MCF 10A (cell line): ENCODE results near the gene RGPD3. TPM values are rescaled to one million over a fixed set of nuclear protein-coding genes. Genes with fewer than 3 reads are reported as not detected.

Experiments used
- BruUV-seq: library from RNA; stranded (reverse); fragments of 400-500 nt; replicated peaks from 2 replicates; lab custom pipeline; 2021; lab: Mats Ljungman, UMichigan
- CTCF ChIA-PET: fragments of 300-600 bp; sonication (Branson Sonifier 250); formaldehyde crosslinking; extraction: SDS; loops from one replicate; lab custom pipeline; 2021; ENCODE audit warnings: antibody characterized with exemption, inconsistent platforms; lab: Yijun Ruan, JAX
- POLR2A ChIA-PET: fragments of 300-600, 350-650 bp; sonication (Branson Sonifier 250); formaldehyde crosslinking; extraction: SDS; loops from one replicate; lab custom pipeline; 2020; ENCODE audit warnings: antibody characterized with exemption, inconsistent platforms; lab: Yijun Ruan, JAX
- DNase-seq: peaks from one replicate; pipeline ENCODE4 v3.0.0-alpha.2; 2018; ENCODE audit not compliant: unreplicated experiment
- H3K27ac Mint-ChIP-seq: one replicate; pipeline ENCODE4 v1.8.0; 2022; ENCODE audit warnings: mild to moderate bottlenecking, low read depth, mixed read lengths; ENCODE audit not compliant: unreplicated experiment
- H3K27me3 Mint-ChIP-seq: one replicate; pipeline ENCODE4 v1.8.0; 2022; ENCODE audit warnings: mixed read lengths; ENCODE audit not compliant: insufficient read depth, unreplicated experiment
- H3K36me3 Mint-ChIP-seq: one replicate; pipeline ENCODE4 v1.8.0; 2022; ENCODE audit warnings: mild to moderate bottlenecking, moderate library complexity, mixed read lengths; ENCODE audit not compliant: insufficient read depth, unreplicated experiment
- H3K4me1 Mint-ChIP-seq: one replicate; pipeline ENCODE4 v1.8.0; 2022; ENCODE audit warnings: mixed read lengths; ENCODE audit not compliant: insufficient read depth, unreplicated experiment
- H3K4me3 Mint-ChIP-seq: one replicate; pipeline ENCODE4 v1.8.0; 2022; ENCODE audit warnings: mild to moderate bottlenecking, moderate library complexity, mixed read lengths; ENCODE audit not compliant: unreplicated experiment
- H3K9me3 Mint-ChIP-seq: one replicate; pipeline ENCODE4 v1.8.0; 2022; ENCODE audit warnings: mixed read lengths; ENCODE audit not compliant: unreplicated experiment
- intact Hi-C: fragments of 100-400 bp; cut with micrococcal nuclease; formaldehyde crosslinking; loops from 2 replicates; pipeline ENCODE4 v1.14.1; 2022
- total RNA-seq: library from RNA; stranded (reverse); gene quantifications from 2 replicates; pipeline ENCODE4 v1.2.3, GENCODE V29; 2022
- TF ChIP-seq, protein P1 (sequence below): fragments of 200-600 bp; IDR thresholded peaks from one replicate; pipeline ENCODE4 v1.8.0; 2022; ENCODE audit warnings: antibody characterized with exemption, mild to moderate bottlenecking; ENCODE audit not compliant: unreplicated experiment

The RGPD3 gene
- total RNA-seq, 1 experiment from 2014 or later: not detected

GRCh38 chr2:106358521-106358920 is 109.7 kb downstream of the RGPD3 start:
- CTCF ChIA-PET: interaction anchor here (0.7 kb wide), 1 partner anchor 309 kb away, joined by 4 read pairs; no protein-coding TSS in a partner anchor
- H3K9me3 Mint-ChIP-seq: no peaks in the 10 kb centered on the region

GRCh38 chr2:106358081-106358480 is 110.1 kb downstream of the RGPD3 start:
- Mint-ChIP-seq H3K4me1 (no peaks in the 10 kb centered on the region), H3K27me3 (no peaks in the 10 kb centered on the region), H3K9me3 (no peaks in the 10 kb centered on the region), H3K4me3 (no peak overlapping the region), H3K36me3 (no peaks in the 10 kb centered on the region), H3K27ac (no peak overlapping the region)
- POLR2A ChIA-PET: no interaction called here
- TF ChIP-seq, protein P1, sequence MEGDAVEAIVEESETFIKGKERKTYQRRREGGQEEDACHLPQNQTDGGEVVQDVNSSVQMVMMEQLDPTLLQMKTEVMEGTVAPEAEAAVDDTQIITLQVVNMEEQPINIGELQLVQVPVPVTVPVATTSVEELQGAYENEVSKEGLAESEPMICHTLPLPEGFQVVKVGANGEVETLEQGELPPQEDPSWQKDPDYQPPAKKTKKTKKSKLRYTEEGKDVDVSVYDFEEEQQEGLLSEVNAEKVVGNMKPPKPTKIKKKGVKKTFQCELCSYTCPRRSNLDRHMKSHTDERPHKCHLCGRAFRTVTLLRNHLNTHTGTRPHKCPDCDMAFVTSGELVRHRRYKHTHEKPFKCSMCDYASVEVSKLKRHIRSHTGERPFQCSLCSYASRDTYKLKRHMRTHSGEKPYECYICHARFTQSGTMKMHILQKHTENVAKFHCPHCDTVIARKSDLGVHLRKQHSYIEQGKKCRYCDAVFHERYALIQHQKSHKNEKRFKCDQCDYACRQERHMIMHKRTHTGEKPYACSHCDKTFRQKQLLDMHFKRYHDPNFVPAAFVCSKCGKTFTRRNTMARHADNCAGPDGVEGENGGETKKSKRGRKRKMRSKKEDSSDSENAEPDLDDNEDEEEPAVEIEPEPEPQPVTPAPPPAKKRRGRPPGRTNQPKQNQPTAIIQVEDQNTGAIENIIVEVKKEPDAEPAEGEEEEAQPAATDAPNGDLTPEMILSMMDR: no peak
- DNase-seq: no peak
- BruUV-seq: no TSS peak
- intact Hi-C loops: no loop called here
- CTCF ChIA-PET: no interaction called here

More at GRCh38 chr2:106358521-106358920, 109.7 kb downstream of the RGPD3 start:
- no peaks in the 10 kb centered on the region for H3K4me1 Mint-ChIP-seq
- POLR2A ChIA-PET: no interaction called here
- no peaks in the 10 kb centered on the region for H3K27me3 Mint-ChIP-seq
- no peak for DNase-seq
- H3K36me3 Mint-ChIP-seq: no peaks in the 10 kb centered on the region
- TF ChIP-seq, protein P1: no peak
- BruUV-seq: no TSS peak
- H3K27ac Mint-ChIP-seq: no peak overlapping the region
- no peak overlapping the region for H3K4me3 Mint-ChIP-seq
- intact Hi-C loops: no loop called here

DNA sequence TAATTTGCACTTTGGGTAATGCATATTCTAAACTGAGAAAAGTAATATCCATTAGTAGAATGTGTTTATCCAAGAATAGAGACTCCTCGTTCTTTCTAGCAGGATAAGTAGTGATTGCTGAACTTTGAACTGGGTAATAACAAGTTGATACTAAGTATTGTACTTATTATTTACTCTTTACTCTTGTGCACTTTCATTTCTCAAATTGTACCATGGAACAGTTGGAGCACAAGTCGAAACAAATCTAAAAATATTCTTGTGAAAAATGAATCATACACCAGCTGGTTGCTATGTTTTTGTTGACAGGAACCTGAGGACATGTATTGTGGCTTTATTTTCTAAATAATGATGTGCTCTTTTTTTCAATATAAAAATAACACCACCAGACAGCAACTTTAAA is 111.9 kb downstream of the RGPD3 start:
- no peaks in the 10 kb centered on the region for H3K9me3 Mint-ChIP-seq
- H3K27me3 Mint-ChIP-seq: no peaks in the 10 kb centered on the region
- no peak for DNase-seq
- no peak overlapping the region for H3K4me3 Mint-ChIP-seq
- BruUV-seq: no TSS peak
- POLR2A ChIA-PET: interaction anchor here (0.7 kb wide), 1 partner anchor 1850 kb away, joined by 3 read pairs; no protein-coding TSS in a partner anchor
- CTCF ChIA-PET: no interaction called here
- intact Hi-C loops: no loop called here
- no peaks in the 10 kb centered on the region for H3K36me3 Mint-ChIP-seq
- H3K4me1 Mint-ChIP-seq: no peaks in the 10 kb centered on the region
- TF ChIP-seq, protein P1: no peak
- H3K27ac Mint-ChIP-seq: no peak overlapping the region

- ChIA-PET POLR2A (no interaction called here), CTCF (no interaction called here)
- no peak overlapping the region for H3K27ac Mint-ChIP-seq
- no peak for DNase-seq
- H3K27me3 Mint-ChIP-seq: no peaks in the 10 kb centered on the region
- intact Hi-C loops: no loop called here
- H3K9me3 Mint-ChIP-seq: no peaks in the 10 kb centered on the region
- TF ChIP-seq, protein P1: no peak
- BruUV-seq: no TSS peak
- no peaks in the 10 kb centered on the region for H3K36me3 Mint-ChIP-seq
- no peak overlapping the region for H3K4me3 Mint-ChIP-seq
- no peaks in the 10 kb centered on the region for H3K4me1 Mint-ChIP-seq
These were observed 114.5 kb downstream of the RGPD3 start for GRCh38 chr2:106353676-106354075.
